SK-N-SH treated with all-trans-retinoic acid at 6 μM for 48 hours (cell line): ENCODE results near the gene SORCS3.

ENCODE experiments used
- ATAC-seq: fragments of 200-7000 bp; cut with Tn5 transposase; 3 replicates; pipeline ENCODE4 v1.9.1; 2020; ENCODE audit warnings: mild to moderate bottlenecking, moderate library complexity
- BACH2 ChIP-seq: fragments of 250-450 bp; sonication (Bioruptor Pico); IDR thresholded peaks from 2 replicates; pipeline ENCODE4 v1.9.0; 2021; ENCODE audit warnings: mild to moderate bottlenecking, borderline replicate concordance
- CSDC2 ChIP-seq: fragments of 250-450 bp; sonication (Bioruptor Pico); IDR thresholded peaks from 2 replicates; pipeline ENCODE4 v1.5.0; 2020; ENCODE audit warnings: mild to moderate bottlenecking, moderate library complexity
- ESRRG ChIP-seq: fragments of 250-450 bp; sonication (Bioruptor Pico); IDR thresholded peaks from 2 replicates; pipeline ENCODE4 v1.6.1; 2021; ENCODE audit warnings: mild to moderate bottlenecking
- GLIS3 ChIP-seq: fragments of 250-450 bp; sonication (Bioruptor Pico); IDR thresholded peaks from 2 replicates; pipeline ENCODE4 v1.5.0; 2020; ENCODE audit warnings: mild to moderate bottlenecking, moderate library complexity
- ISL1 ChIP-seq: fragments of 250-450 bp; sonication (Bioruptor Pico); IDR thresholded peaks from 2 replicates; pipeline ENCODE4 v2.1.2; 2022; ENCODE audit warnings: mild to moderate bottlenecking, moderate library complexity
- OSR1 ChIP-seq: fragments of 250-450 bp; sonication (Bioruptor Pico); IDR thresholded peaks from 2 replicates; pipeline ENCODE4 v1.8.0; 2022; ENCODE audit warnings: moderate library complexity, mild to moderate bottlenecking, inconsistent platforms
- PPARA ChIP-seq: fragments of 250-450 bp; sonication (Bioruptor Pico); IDR thresholded peaks from 2 replicates; pipeline ENCODE4 v1.5.0; 2020; ENCODE audit warnings: mild to moderate bottlenecking, borderline replicate concordance
- RARB ChIP-seq: fragments of 250-450 bp; sonication (Bioruptor Pico); IDR thresholded peaks from 2 replicates; pipeline ENCODE4 v1.8.0; 2021; ENCODE audit warnings: mild to moderate bottlenecking, moderate library complexity
- SNAI2 ChIP-seq: fragments of 250-450 bp; sonication (Bioruptor Pico); IDR thresholded peaks from 2 replicates; pipeline ENCODE4 v1.5.0; 2020; ENCODE audit warnings: mild to moderate bottlenecking, moderate library complexity
- TOX ChIP-seq: fragments of 250-450 bp; sonication (Bioruptor Pico); IDR thresholded peaks from 2 replicates; pipeline ENCODE4 v1.8.0; 2021; ENCODE audit warnings: mild to moderate bottlenecking, moderate library complexity, borderline replicate concordance
- ZC3H10 ChIP-seq: fragments of 250-450 bp; sonication (Bioruptor Pico); IDR thresholded peaks from 2 replicates; pipeline ENCODE4 v1.5.1; 2021; ENCODE audit warnings: mild to moderate bottlenecking, moderate library complexity
- ZFP3 ChIP-seq: fragments of 250-450 bp; sonication (Bioruptor Pico); IDR thresholded peaks from 2 replicates; pipeline ENCODE4 v1.5.0; 2020; ENCODE audit warnings: mild to moderate bottlenecking, moderate library complexity
- ZNF565 ChIP-seq: fragments of 450-650 bp; formaldehyde crosslinking; conservative IDR thresholded peaks from 2 replicates; pipeline ENCODE4 v1.5.0; 2020; ENCODE audit warnings: low read depth, mild to moderate bottlenecking, moderate library complexity
- ZNF70 ChIP-seq: fragments of 450-650 bp; formaldehyde crosslinking; IDR thresholded peaks from 2 replicates; pipeline ENCODE4 v1.5.0; 2020; ENCODE audit warnings: mild to moderate bottlenecking, moderate library complexity
- ZNF8 ChIP-seq: fragments of 450-650 bp; formaldehyde crosslinking; IDR thresholded peaks from 2 replicates; pipeline ENCODE4 v1.5.0; 2020; ENCODE audit warnings: mild to moderate bottlenecking, moderate library complexity
- TF ChIP-seq, protein P1 (sequence below): fragments of 250-450 bp; sonication (Bioruptor Pico); IDR thresholded peaks from 2 replicates; pipeline ENCODE4 v1.5.1; 2021; ENCODE audit warnings: mild to moderate bottlenecking, moderate library complexity
- TF ChIP-seq, protein P2 (sequence below): fragments of 250-450 bp; sonication (Bioruptor Pico); IDR thresholded peaks from 2 replicates; pipeline ENCODE4 v1.8.0; 2021; ENCODE audit warnings: low read depth, mild to moderate bottlenecking, moderate library complexity, borderline replicate concordance
- TF ChIP-seq, protein P3 (sequence below): fragments of 250-450 bp; sonication (Bioruptor Pico); IDR thresholded peaks from 2 replicates; pipeline ENCODE4 v1.5.0; 2020; ENCODE audit warnings: mild to moderate bottlenecking, moderate library complexity
- TF ChIP-seq, protein P4 (sequence below): fragments of 250-450 bp; sonication (Bioruptor Pico); IDR thresholded peaks from 2 replicates; pipeline ENCODE4 v1.5.1; 2020; ENCODE audit warnings: low read depth, mild to moderate bottlenecking, moderate library complexity
- TF ChIP-seq, protein P5 (sequence below): fragments of 250-450 bp; sonication (Bioruptor Pico); IDR thresholded peaks from 2 replicates; pipeline ENCODE4 v1.8.0; 2020; ENCODE audit warnings: mild to moderate bottlenecking, moderate library complexity, borderline replicate concordance

Gene SORCS3

DNA sequence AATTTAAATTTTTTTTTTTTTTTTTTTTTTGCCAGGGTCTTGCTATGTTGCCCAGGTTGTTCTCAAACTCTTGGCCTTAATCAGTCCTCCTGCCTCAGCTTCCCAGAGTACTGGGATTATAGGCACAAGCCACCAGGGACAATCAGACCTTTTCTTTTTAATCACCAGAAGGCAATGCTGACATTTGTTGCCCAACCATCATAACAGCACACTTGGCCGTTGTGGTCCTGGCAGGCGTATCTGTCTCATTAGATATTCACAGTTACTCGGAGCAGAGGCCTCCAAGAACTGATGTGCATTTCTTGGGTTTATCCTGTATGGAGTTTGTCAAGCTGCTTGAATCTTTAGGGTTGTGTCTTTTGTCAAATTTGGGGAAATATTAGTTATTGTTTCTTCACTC, 100.0 kb downstream of the SORCS3 start:
- ATAC-seq = no peak
- no peak for TF ChIP-seq CSDC2 (CRISPR knock-in tag)
- no peak for TF ChIP-seq ZFP3 (CRISPR knock-in tag)
- no peak for TF ChIP-seq BACH2 (CRISPR knock-in tag)
- no peak for TF ChIP-seq SNAI2 (CRISPR knock-in tag)

DNA sequence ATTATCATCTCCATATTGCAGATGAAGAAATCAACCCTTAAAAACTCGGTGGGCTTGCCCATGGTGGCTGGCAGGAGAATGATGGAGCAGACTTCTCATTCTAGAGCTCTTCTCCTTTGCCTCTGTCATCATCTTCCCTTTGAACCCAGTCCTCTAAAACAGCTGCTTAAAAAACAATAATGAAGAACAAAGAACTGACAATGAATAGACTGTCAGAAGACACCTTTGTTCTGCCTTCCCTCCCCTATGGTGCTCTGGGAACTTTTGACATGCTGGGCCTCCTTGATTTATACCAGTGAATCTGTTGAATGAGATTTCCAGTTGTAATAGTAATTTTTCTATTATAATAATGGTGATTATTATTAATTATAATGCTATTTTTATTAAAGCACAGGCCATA, 103.0 kb downstream of the SORCS3 start:
- ATAC-seq = no peak
- TF ChIP-seq, protein P1, sequence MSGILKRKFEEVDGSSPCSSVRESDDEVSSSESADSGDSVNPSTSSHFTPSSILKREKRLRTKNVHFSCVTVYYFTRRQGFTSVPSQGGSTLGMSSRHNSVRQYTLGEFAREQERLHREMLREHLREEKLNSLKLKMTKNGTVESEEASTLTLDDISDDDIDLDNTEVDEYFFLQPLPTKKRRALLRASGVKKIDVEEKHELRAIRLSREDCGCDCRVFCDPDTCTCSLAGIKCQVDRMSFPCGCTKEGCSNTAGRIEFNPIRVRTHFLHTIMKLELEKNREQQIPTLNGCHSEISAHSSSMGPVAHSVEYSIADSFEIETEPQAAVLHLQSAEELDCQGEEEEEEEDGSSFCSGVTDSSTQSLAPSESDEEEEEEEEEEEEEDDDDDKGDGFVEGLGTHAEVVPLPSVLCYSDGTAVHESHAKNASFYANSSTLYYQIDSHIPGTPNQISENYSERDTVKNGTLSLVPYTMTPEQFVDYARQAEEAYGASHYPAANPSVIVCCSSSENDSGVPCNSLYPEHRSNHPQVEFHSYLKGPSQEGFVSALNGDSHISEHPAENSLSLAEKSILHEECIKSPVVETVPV (CRISPR knock-in tag) = no peak
- TF ChIP-seq TOX (CRISPR knock-in tag) = no peak
- TF ChIP-seq RARB (CRISPR knock-in tag) = no peak
- TF ChIP-seq, protein P2, sequence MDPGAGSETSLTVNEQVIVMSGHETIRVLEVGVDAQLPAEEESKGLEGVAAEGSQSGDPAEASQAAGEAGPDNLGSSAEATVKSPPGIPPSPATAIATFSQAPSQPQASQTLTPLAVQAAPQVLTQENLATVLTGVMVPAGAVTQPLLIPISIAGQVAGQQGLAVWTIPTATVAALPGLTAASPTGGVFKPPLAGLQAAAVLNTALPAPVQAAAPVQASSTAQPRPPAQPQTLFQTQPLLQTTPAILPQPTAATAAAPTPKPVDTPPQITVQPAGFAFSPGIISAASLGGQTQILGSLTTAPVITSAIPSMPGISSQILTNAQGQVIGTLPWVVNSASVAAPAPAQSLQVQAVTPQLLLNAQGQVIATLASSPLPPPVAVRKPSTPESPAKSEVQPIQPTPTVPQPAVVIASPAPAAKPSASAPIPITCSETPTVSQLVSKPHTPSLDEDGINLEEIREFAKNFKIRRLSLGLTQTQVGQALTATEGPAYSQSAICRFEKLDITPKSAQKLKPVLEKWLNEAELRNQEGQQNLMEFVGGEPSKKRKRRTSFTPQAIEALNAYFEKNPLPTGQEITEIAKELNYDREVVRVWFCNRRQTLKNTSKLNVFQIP (CRISPR knock-in tag) = no peak
- no peak for TF ChIP-seq ZC3H10 (CRISPR knock-in tag)
- no peak for TF ChIP-seq PPARA (CRISPR knock-in tag)
- no peak for TF ChIP-seq ZNF70 (CRISPR knock-in tag)
- TF ChIP-seq, protein P3, sequence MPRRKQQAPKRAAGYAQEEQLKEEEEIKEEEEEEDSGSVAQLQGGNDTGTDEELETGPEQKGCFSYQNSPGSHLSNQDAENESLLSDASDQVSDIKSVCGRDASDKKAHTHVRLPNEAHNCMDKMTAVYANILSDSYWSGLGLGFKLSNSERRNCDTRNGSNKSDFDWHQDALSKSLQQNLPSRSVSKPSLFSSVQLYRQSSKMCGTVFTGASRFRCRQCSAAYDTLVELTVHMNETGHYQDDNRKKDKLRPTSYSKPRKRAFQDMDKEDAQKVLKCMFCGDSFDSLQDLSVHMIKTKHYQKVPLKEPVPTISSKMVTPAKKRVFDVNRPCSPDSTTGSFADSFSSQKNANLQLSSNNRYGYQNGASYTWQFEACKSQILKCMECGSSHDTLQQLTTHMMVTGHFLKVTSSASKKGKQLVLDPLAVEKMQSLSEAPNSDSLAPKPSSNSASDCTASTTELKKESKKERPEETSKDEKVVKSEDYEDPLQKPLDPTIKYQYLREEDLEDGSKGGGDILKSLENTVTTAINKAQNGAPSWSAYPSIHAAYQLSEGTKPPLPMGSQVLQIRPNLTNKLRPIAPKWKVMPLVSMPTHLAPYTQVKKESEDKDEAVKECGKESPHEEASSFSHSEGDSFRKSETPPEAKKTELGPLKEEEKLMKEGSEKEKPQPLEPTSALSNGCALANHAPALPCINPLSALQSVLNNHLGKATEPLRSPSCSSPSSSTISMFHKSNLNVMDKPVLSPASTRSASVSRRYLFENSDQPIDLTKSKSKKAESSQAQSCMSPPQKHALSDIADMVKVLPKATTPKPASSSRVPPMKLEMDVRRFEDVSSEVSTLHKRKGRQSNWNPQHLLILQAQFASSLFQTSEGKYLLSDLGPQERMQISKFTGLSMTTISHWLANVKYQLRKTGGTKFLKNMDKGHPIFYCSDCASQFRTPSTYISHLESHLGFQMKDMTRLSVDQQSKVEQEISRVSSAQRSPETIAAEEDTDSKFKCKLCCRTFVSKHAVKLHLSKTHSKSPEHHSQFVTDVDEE (CRISPR knock-in tag) = no peak
- no peak for TF ChIP-seq CSDC2 (CRISPR knock-in tag)
- TF ChIP-seq GLIS3 (CRISPR knock-in tag) = no peak
- TF ChIP-seq BACH2 (CRISPR knock-in tag) = no peak
- TF ChIP-seq OSR1 (CRISPR knock-in tag) = no peak
- no peak for TF ChIP-seq ZNF565 (CRISPR knock-in tag)
- TF ChIP-seq, all 23 proteins: peak for 0

DNA sequence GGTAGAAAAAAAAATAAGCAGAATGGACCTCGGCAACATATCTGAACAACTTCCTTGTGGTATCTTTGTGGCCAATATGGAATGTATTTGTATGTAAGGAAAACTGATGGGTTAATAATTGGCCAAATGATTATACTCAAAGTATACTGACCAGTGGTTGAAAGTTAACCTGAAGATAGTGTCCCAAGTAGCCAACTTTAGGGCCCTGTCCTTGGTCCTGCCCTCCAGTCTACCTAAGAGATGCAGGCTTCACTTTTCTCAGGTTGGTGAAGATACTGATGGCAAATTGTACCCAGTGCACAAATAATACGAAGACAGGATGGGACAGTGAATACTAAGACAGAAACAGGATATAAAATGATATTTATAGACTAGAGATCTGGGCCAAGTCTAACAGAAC, 109.2 kb downstream of the SORCS3 start:
- ATAC-seq = no peak
- TF ChIP-seq ZNF8 (CRISPR knock-in tag) (no peak), ESRRG (CRISPR knock-in tag) (no peak), RARB (CRISPR knock-in tag) (no peak), TOX (CRISPR knock-in tag) (no peak), ISL1 (CRISPR knock-in tag) (no peak), GLIS3 (CRISPR knock-in tag) (no peak), PPARA (CRISPR knock-in tag) (no peak), OSR1 (CRISPR knock-in tag) (no peak), BACH2 (CRISPR knock-in tag) (no peak)
- TF ChIP-seq, protein P2 (CRISPR knock-in tag) = no peak
- TF ChIP-seq, protein P4, sequence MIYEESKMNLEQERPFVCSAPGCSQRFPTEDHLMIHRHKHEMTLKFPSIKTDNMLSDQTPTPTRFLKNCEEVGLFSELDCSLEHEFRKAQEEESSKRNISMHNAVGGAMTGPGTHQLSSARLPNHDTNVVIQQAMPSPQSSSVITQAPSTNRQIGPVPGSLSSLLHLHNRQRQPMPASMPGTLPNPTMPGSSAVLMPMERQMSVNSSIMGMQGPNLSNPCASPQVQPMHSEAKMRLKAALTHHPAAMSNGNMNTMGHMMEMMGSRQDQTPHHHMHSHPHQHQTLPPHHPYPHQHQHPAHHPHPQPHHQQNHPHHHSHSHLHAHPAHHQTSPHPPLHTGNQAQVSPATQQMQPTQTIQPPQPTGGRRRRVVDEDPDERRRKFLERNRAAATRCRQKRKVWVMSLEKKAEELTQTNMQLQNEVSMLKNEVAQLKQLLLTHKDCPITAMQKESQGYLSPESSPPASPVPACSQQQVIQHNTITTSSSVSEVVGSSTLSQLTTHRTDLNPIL (CRISPR knock-in tag) = no peak
- TF ChIP-seq, protein P1 (CRISPR knock-in tag) = no peak
- TF ChIP-seq, protein P5, sequence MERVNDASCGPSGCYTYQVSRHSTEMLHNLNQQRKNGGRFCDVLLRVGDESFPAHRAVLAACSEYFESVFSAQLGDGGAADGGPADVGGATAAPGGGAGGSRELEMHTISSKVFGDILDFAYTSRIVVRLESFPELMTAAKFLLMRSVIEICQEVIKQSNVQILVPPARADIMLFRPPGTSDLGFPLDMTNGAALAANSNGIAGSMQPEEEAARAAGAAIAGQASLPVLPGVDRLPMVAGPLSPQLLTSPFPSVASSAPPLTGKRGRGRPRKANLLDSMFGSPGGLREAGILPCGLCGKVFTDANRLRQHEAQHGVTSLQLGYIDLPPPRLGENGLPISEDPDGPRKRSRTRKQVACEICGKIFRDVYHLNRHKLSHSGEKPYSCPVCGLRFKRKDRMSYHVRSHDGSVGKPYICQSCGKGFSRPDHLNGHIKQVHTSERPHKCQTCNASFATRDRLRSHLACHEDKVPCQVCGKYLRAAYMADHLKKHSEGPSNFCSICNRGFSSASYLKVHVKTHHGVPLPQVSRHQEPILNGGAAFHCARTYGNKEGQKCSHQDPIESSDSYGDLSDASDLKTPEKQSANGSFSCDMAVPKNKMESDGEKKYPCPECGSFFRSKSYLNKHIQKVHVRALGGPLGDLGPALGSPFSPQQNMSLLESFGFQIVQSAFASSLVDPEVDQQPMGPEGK (CRISPR knock-in tag) = no peak
